ENCODE results near the gene NACA.
"Not testable (repeated sequence)": the region's sequence is repeated elsewhere in the genome, so short reads cannot be mapped to it uniquely, and the experiment has no call there.

NACA gene

GRCh38 chr12:56719056-56719455, 6.0 kb downstream of the NACA start:
- FAIRE-seq (no peak), DNase-seq (ENCODE audit: insufficient read length, low spot score) (no peak)
- no peak for TF ChIP-seq POLR2A (IDR thresholded peaks at IDR 0.05; ENCODE audit: low read depth, low read length)

- no peak for TF ChIP-seq POLR2A (IDR thresholded peaks at IDR 0.05; ENCODE audit: low read depth, low read length)
- FAIRE-seq: no peak
- DNase-seq (ENCODE audit: insufficient read length, low spot score): no peak
These were observed 6.5 kb downstream of the NACA start for GRCh38 chr12:56718636-56719035.

DNA sequence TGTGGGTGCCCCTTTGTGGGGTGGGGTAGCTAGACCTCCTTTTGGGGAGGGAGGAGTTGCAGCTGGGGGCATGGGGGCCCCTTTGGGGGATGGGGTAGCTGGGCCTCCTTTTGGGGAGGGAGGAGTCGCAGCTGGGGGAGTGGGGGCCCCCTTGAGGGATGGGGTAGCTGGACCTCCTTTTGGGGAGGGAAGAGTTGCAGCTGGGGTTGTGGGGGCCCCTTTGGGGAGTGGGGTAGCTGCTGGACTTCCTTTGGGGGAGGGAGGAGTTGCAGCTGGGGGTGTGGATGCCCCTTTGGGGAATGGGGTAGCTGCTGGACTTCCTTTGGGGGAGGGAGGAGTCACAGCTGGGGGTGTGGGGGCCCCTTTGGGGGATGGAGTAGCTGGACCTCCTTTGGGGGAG, 7.0 kb downstream of the NACA start:
- TF ChIP-seq POLR2A (IDR thresholded peaks at IDR 0.05; ENCODE audit: low read depth, low read length): no peak
- FAIRE-seq: no peak
- DNase-seq (ENCODE audit: insufficient read length, low spot score): no peak

- no peak for FAIRE-seq
These were observed 7.9 kb downstream of the NACA start for GRCh38 chr12:56716933-56717880.

DNA sequence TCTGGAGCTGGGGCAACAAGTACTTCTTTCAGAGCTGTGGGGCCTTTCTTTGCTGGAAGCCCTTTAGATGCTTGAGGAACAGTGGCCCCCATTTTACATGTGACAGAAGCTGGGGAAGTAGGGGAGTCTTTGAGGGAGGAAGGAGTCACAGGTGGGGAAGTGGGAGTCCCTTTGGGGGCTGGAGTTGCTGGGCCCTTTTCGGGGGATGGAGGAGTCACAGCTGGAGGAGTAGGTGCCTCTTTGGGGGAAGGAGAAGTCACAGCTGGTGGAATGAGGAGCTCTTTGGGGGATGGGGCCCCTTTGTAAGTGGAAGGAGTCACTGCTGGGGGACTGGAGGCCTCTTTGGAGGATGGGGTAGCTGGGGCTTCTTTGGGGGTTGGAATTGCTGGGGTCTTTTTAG, 8.6 kb downstream of the NACA start:
- FAIRE-seq (no peak), DNase-seq (ENCODE audit: insufficient read length, low spot score) (no peak)
- no peak for TF ChIP-seq POLR2A (IDR thresholded peaks at IDR 0.05; ENCODE audit: low read depth, low read length)

More at GRCh38 chr12:56716933-56717880, 7.9 kb downstream of the NACA start:
- DNase-seq (ENCODE audit: insufficient read length, low spot score): no peak
- no peak for TF ChIP-seq POLR2A (IDR thresholded peaks at IDR 0.05; ENCODE audit: low read depth, low read length)

GRCh38 chr12:56715798-56716197, 9.3 kb downstream of the NACA start:
- DNase-seq (ENCODE audit: insufficient read length, low spot score) (no peak), FAIRE-seq (no peak)
- TF ChIP-seq POLR2A (IDR thresholded peaks at IDR 0.05; ENCODE audit: low read depth, low read length): no peak

- DNase-seq (ENCODE audit: insufficient read length, low spot score) (no peak), FAIRE-seq (no peak)
- TF ChIP-seq POLR2A (IDR thresholded peaks at IDR 0.05; ENCODE audit: low read depth, low read length): no peak
These were observed 10.6 kb downstream of the NACA start for GRCh38 chr12:56714431-56714929.

DNA sequence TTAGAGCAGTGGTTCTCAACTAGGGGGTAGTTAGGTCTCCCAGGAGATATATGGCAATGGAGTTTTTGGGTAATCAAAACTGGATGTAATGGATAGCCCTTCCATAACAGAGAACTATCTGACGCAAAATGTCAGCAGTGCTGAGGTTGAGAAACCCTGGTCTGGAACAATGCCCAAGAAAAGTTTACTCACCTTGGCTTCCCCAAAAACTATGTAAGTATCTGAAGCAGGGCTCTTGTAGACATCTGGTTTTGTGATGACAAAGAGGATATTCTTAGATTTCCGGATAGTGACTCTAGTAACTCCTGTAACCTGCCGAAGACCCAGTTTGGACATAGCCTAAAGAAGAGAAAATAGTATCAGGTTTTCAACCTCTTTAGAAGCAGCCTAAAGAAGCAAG, 11.8 kb downstream of the NACA start:
- DNase-seq (ENCODE audit: insufficient read length, low spot score) (no peak), FAIRE-seq (no peak)
- no peak for TF ChIP-seq POLR2A (IDR thresholded peaks at IDR 0.05; ENCODE audit: low read depth, low read length)

- no peak for TF ChIP-seq POLR2A (IDR thresholded peaks at IDR 0.05; ENCODE audit: low read depth, low read length)
- FAIRE-seq (no peak), DNase-seq (ENCODE audit: insufficient read length, low spot score) (no peak)
These were observed 15.2 kb downstream of the NACA start for GRCh38 chr12:56709759-56710376.

- not testable (repeated sequence) for DNase-seq (ENCODE audit: insufficient read length, low spot score); FAIRE-seq
These were observed 20.6 kb downstream of the NACA start for GRCh38 chr12:56704522-56704921.

DNA sequence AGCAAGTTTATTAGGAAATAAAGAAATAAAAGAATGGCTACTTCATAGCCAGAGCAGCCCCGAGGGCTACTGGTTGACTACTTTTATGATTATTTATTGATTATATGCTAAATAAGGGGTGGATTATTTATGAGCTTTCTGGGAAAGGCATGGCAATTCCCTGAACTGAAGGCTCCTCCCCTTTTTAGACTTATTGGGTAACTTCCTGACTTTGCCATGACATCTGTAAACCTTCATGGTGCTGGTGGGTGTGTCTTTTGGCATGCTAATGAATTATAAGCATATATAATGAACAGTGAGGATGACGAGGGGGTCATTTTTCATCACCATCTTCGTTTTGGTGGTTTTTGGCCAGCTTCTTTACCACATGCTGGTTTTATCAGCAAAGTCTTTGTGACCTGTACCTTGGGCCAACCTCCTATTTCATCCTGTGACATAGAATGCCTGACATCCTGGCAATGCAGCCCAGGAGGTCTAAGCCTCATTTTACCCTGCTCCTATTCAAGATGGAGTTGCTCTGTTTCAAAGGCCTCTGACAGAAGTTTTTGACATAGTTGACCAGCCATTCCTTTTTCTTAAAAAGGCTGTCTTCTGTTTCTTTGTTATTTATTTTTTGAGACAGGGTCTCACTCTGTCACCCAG, 26.0 kb downstream of the NACA start:
- no peak for TF ChIP-seq POLR2A (IDR thresholded peaks at IDR 0.05; ENCODE audit: low read depth, low read length)
- FAIRE-seq (no peak), DNase-seq (ENCODE audit: insufficient read length, low spot score) (no peak)

DNA sequence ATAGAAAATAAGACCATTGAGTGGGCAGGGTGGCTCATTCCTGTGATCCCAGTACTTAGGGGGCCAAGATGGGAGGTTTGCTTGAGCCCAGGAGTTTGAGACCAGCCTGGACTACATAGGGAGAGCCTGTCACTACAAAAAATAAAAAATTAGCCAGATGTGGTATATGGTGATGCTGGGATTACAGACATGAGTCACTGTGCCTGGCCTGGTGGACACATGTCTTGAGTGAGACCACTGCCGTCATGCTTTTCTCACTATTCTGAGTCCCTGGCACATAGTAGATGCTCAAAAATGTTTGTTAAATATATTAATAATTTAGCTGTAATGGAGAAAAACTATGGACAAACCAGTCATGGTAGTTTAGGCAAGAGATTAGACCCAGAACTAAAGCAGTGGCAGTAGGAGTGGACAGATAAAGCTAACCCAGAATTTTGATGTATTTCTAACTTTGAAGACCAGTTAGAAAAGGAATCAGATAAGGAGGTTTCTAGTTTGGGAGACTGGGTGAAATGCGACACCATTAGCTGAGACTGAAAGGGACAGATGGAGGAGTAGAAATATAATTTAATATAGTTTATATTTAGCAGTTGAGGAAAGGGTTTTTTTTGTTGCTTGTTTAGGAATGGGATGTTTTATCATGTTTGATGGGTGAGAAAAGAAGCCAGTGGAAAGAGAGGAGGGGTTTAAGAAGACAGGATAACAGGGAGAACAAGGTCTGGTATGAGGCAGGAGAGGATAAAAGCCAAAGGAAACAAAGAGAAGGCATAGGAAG, 29.6 kb downstream of the NACA start:
- TF ChIP-seq POLR2A (IDR thresholded peaks at IDR 0.05; ENCODE audit: low read depth, low read length): no peak
- FAIRE-seq (no peak), DNase-seq (ENCODE audit: insufficient read length, low spot score) (no peak)

DNA sequence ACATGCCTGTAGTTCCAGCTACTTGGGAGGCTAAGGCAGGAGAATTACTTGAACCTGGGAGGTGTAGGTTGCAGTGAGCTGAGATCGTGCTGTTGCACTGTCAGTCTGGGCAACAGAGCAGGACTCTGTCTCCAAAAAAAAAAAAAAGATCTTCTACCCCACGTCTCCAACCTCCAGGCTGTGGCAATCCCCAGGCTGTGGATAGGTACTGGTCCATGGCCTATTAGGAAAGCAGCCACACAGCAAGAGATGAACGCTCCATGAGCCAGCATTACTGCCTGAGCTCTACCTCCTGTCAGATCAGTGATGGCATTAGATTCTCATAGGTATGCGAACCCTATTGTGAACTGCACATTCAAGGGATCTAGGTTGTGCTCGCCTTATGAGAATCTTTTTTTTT, 30.9 kb downstream of the NACA start:
- no peak for FAIRE-seq
- DNase-seq (ENCODE audit: insufficient read length, low spot score): no peak
- TF ChIP-seq POLR2A (IDR thresholded peaks at IDR 0.05; ENCODE audit: low read depth, low read length): no peak

GRCh38 chr12:56688846-56689109, 36.3 kb downstream of the NACA start:
- FAIRE-seq: no peak
- no peak for DNase-seq (ENCODE audit: insufficient read length, low spot score)
- TF ChIP-seq POLR2A (IDR thresholded peaks at IDR 0.05; ENCODE audit: low read depth, low read length): no peak

All from H54 (cell line).